T-helper 2 cell treated with Interferon-gamma antibody and Interleukin-4, amounts not matched to agents 5 μg/mL and 100 μg/mL, for 36 hours (primary cell): Measurements from ENCODE around the gene LRP8.
A peak's percentile ranks its signal among the peaks of the same experiment; 100 is the strongest.

Experiments
- DNase-seq: peaks from one replicate; pipeline ENCODE4 v3.0.0; 2021; ENCODE audit warnings: low spot score
- H3K27ac Mint-ChIP-seq: one replicate; pipeline ENCODE4 v1.8.0; 2021; ENCODE audit warnings: mild to moderate bottlenecking, mixed read lengths
- H3K27me3 Mint-ChIP-seq: one replicate; pipeline ENCODE4 v1.8.0; 2021; ENCODE audit warnings: low read depth, mixed read lengths
- H3K36me3 Mint-ChIP-seq: one replicate; pipeline ENCODE4 v1.8.0; 2021; ENCODE audit warnings: low read depth, mixed read lengths
- H3K4me1 Mint-ChIP-seq: one replicate; pipeline ENCODE4 v1.8.0; 2021; ENCODE audit warnings: low read depth, mixed read lengths
- H3K4me3 Mint-ChIP-seq: one replicate; pipeline ENCODE4 v1.8.0; 2022; ENCODE audit warnings: mild to moderate bottlenecking, moderate library complexity, mixed read lengths
- H3K9me3 Mint-ChIP-seq: one replicate; pipeline ENCODE4 v1.8.0; 2021; ENCODE audit warnings: mixed read lengths

Gene LRP8

GRCh38 chr1:53258216-53258615, 69.7 kb downstream of the LRP8 start:
- Mint-ChIP-seq H3K4me3 (no peak overlapping the region), H3K27me3 (no peaks in the 10 kb centered on the region), H3K4me1 (no peaks in the 10 kb centered on the region), H3K36me3 (peaks cover 50% of the 10 kb centered on the region), H3K9me3 (no peaks in the 10 kb centered on the region), H3K27ac (no peak overlapping the region)
- no peak for DNase-seq

- H3K36me3 Mint-ChIP-seq = peaks cover 46% of the 10 kb centered on the region
- H3K27me3 Mint-ChIP-seq = no peaks in the 10 kb centered on the region
- no peaks in the 10 kb centered on the region for H3K9me3 Mint-ChIP-seq
- no peak for DNase-seq
- no peaks in the 10 kb centered on the region for H3K4me1 Mint-ChIP-seq
- no peak overlapping the region for H3K27ac Mint-ChIP-seq
- no peak overlapping the region for H3K4me3 Mint-ChIP-seq
These were observed 70.3 kb downstream of the LRP8 start for GRCh38 chr1:53257454-53258081.

- Mint-ChIP-seq H3K27me3 (no peaks in the 10 kb centered on the region), H3K4me3 (no peak overlapping the region), H3K36me3 (peaks cover 46% of the 10 kb centered on the region), H3K27ac (no peak overlapping the region), H3K9me3 (no peaks in the 10 kb centered on the region), H3K4me1 (no peaks in the 10 kb centered on the region)
- no peak for DNase-seq
These were observed 71.1 kb downstream of the LRP8 start for GRCh38 chr1:53256511-53257453.

- H3K36me3 Mint-ChIP-seq = peaks cover 44% of the 10 kb centered on the region
These were observed 72.8 kb downstream of the LRP8 start for GRCh38 chr1:53255031-53255430.

GRCh38 chr1:53254011-53254640, 73.7 kb downstream of the LRP8 start:
- Mint-ChIP-seq H3K4me3 (no peak overlapping the region), H3K9me3 (no peaks in the 10 kb centered on the region), H3K27me3 (no peaks in the 10 kb centered on the region), H3K27ac (no peak overlapping the region), H3K36me3 (peaks cover 46% of the 10 kb centered on the region), H3K4me1 (no peaks in the 10 kb centered on the region)
- DNase-seq = no peak

More at GRCh38 chr1:53255031-53255430, 72.8 kb downstream of the LRP8 start:
- no peak for DNase-seq
- no peaks in the 10 kb centered on the region for H3K9me3 Mint-ChIP-seq
- H3K27ac Mint-ChIP-seq = no peak overlapping the region
- no peaks in the 10 kb centered on the region for H3K27me3 Mint-ChIP-seq
- H3K4me1 Mint-ChIP-seq = no peaks in the 10 kb centered on the region
- H3K4me3 Mint-ChIP-seq = no peak overlapping the region

GRCh38 chr1:53250325-53250724, 77.5 kb downstream of the LRP8 start:
- Mint-ChIP-seq H3K27ac (no peak overlapping the region), H3K4me3 (no peak overlapping the region), H3K27me3 (no peaks in the 10 kb centered on the region), H3K9me3 (no peaks in the 10 kb centered on the region), H3K36me3 (peaks cover 46% of the 10 kb centered on the region), H3K4me1 (no peaks in the 10 kb centered on the region)
- DNase-seq = no peak

- Mint-ChIP-seq H3K36me3 (peaks cover 47% of the 10 kb centered on the region), H3K4me1 (no peaks in the 10 kb centered on the region), H3K27ac (no peak overlapping the region), H3K4me3 (no peak overlapping the region), H3K27me3 (no peaks in the 10 kb centered on the region), H3K9me3 (no peaks in the 10 kb centered on the region)
- DNase-seq = no peak
These were observed 78.2 kb downstream of the LRP8 start for GRCh38 chr1:53249706-53250105.

- H3K4me3 Mint-ChIP-seq = no peak overlapping the region
These were observed 81.4 kb downstream of the LRP8 start for GRCh38 chr1:53246261-53247134.

GRCh38 chr1:53244141-53244540, 83.7 kb downstream of the LRP8 start:
- no peaks in the 10 kb centered on the region for H3K4me1 Mint-ChIP-seq

More at GRCh38 chr1:53246261-53247134, 81.4 kb downstream of the LRP8 start:
- Mint-ChIP-seq H3K9me3 (no peaks in the 10 kb centered on the region), H3K27ac (no peak overlapping the region), H3K27me3 (no peaks in the 10 kb centered on the region), H3K36me3 (peaks cover 40% of the 10 kb centered on the region), H3K4me1 (no peaks in the 10 kb centered on the region)
- no peak for DNase-seq

GRCh38 chr1:53242381-53242780, 85.5 kb downstream of the LRP8 start:
- Mint-ChIP-seq H3K36me3 (peaks cover 19% of the 10 kb centered on the region), H3K27me3 (no peaks in the 10 kb centered on the region), H3K4me1 (peaks cover 11% of the 10 kb centered on the region), H3K9me3 (no peaks in the 10 kb centered on the region), H3K4me3 (no peak overlapping the region), H3K27ac (no peak overlapping the region)
- DNase-seq = no peak

More at GRCh38 chr1:53244141-53244540, 83.7 kb downstream of the LRP8 start:
- Mint-ChIP-seq H3K4me3 (no peak overlapping the region), H3K27me3 (no peaks in the 10 kb centered on the region), H3K36me3 (peaks cover 25% of the 10 kb centered on the region), H3K9me3 (no peaks in the 10 kb centered on the region), H3K27ac (no peak overlapping the region)
- no peak for DNase-seq

- H3K9me3 Mint-ChIP-seq = no peaks in the 10 kb centered on the region
- peaks cover 11% of the 10 kb centered on the region for H3K4me1 Mint-ChIP-seq
- DNase-seq = no peak
- no peaks in the 10 kb centered on the region for H3K27me3 Mint-ChIP-seq
- no peak overlapping the region for H3K27ac Mint-ChIP-seq
- H3K36me3 Mint-ChIP-seq = peaks cover 18% of the 10 kb centered on the region
- H3K4me3 Mint-ChIP-seq = no peak overlapping the region
These were observed 86.0 kb downstream of the LRP8 start for GRCh38 chr1:53241828-53242227.

- DNase-seq = peak; percentile 94
- Mint-ChIP-seq H3K4me1 (peaks cover 18% of the 10 kb centered on the region), H3K27ac (peak within 1 kb of the TSS; percentile 96), H3K27me3 (no peaks in the 10 kb centered on the region), H3K36me3 (peaks cover 26% of the 10 kb centered on the region), H3K4me3 (peak within 1 kb of the TSS; percentile 98), H3K9me3 (no peaks in the 10 kb centered on the region)
These were observed 89.4 kb downstream of the LRP8 start, which contains the start of gene MAGOH for GRCh38 chr1:53238197-53239155. Gene MAGOH (minus strand): TSS chr1:53238518. CDS start chr1:53238448, 70 bp downstream.
